ENCODE results near the gene MASP1. TPM values are rescaled to one million over a fixed set of nuclear protein-coding genes. Genes with fewer than 3 reads are reported as not detected.

MASP1 gene
- total and polyA plus RNA-seq, 12 donors = 0.72 to 19.5 (median 4.9) TPM

DNA sequence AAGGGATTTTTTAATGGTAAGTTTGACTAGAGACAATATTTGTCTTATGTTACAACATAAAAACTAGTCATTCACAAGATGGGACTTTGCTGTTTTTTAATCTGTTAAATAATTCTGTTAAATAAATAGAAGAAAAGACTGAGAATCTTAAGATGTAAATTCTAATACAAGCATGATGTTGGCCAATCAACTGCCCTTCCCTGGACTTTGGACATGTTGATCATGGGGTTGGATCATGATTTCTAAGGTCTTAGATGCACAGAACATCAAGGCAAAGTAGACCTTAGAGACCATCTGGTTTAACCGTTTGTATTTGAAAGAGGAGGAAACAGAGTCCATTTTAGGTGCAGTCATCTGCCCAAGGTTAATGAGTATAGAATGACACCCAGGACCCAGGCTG, 10.9 kb downstream of the MASP1 start:
- WGBS, 4 donors = 47 to 77% (median 72%) methylated on average over 1 of the region's 1 CpG
- no peaks in the 10 kb centered on the region for H3K4me1 ChIP-seq (replicated peaks in 1 of 2)
- no peak overlapping the region for H3K27ac ChIP-seq
- H3K9me3 ChIP-seq (replicated peaks in 1 of 3) = no peaks in the 10 kb centered on the region
- no peak overlapping the region for H3K4me3 ChIP-seq
- DNase-seq = no peak
- intact Hi-C loops (cut with DNase I) = no loop called here
- TF ChIP-seq, protein P1, sequence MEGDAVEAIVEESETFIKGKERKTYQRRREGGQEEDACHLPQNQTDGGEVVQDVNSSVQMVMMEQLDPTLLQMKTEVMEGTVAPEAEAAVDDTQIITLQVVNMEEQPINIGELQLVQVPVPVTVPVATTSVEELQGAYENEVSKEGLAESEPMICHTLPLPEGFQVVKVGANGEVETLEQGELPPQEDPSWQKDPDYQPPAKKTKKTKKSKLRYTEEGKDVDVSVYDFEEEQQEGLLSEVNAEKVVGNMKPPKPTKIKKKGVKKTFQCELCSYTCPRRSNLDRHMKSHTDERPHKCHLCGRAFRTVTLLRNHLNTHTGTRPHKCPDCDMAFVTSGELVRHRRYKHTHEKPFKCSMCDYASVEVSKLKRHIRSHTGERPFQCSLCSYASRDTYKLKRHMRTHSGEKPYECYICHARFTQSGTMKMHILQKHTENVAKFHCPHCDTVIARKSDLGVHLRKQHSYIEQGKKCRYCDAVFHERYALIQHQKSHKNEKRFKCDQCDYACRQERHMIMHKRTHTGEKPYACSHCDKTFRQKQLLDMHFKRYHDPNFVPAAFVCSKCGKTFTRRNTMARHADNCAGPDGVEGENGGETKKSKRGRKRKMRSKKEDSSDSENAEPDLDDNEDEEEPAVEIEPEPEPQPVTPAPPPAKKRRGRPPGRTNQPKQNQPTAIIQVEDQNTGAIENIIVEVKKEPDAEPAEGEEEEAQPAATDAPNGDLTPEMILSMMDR (IDR thresholded peaks at IDR 0.05) = no peak
- TF ChIP-seq POLR2A (IDR thresholded peaks at IDR 0.05) = no peak
- no peaks in the 10 kb centered on the region for H3K27me3 ChIP-seq
- no peaks in the 10 kb centered on the region for H3K36me3 ChIP-seq (replicated peaks in 1 of 2)

- no peak for DNase-seq
- H3K9me3 ChIP-seq (replicated peaks in 1 of 3) = no peaks in the 10 kb centered on the region
- H3K4me1 ChIP-seq (replicated peaks in 1 of 2) = no peaks in the 10 kb centered on the region
- intact Hi-C loops (cut with DNase I) = no loop called here
- no peaks in the 10 kb centered on the region for H3K36me3 ChIP-seq (replicated peaks in 1 of 2)
- no peaks in the 10 kb centered on the region for H3K27me3 ChIP-seq
- 56 to 75% (median 60%) methylated on average over 1 of the region's 1 CpG; no CpG with 5 or more reads in 1 of the 4 donors for WGBS, 4 donors
- no peak overlapping the region for H3K4me3 ChIP-seq
- H3K27ac ChIP-seq = no peak overlapping the region
- TF ChIP-seq, protein P1 (IDR thresholded peaks at IDR 0.05) = no peak
- no peak for TF ChIP-seq POLR2A (IDR thresholded peaks at IDR 0.05)
These were observed 14.4 kb downstream of the MASP1 start for GRCh38 chr3:187277129-187277462.

- no peak for TF ChIP-seq POLR2A (IDR thresholded peaks at IDR 0.05)
- TF ChIP-seq, protein P1 (IDR thresholded peaks at IDR 0.05) = no peak
- no peak for DNase-seq
- no peak overlapping the region for H3K4me3 ChIP-seq
- intact Hi-C loops (cut with DNase I) = no loop called here
- no peaks in the 10 kb centered on the region for H3K36me3 ChIP-seq (replicated peaks in 1 of 2)
- WGBS, 4 donors = 62 to 70% (median 65%) methylated on average over 7 of the region's 7 CpGs
- no peak overlapping the region for H3K27ac ChIP-seq
- no peaks in the 10 kb centered on the region for H3K9me3 ChIP-seq (replicated peaks in 1 of 3)
- H3K4me1 ChIP-seq (replicated peaks in 1 of 2) = no peaks in the 10 kb centered on the region
- H3K27me3 ChIP-seq = no peaks in the 10 kb centered on the region
These were observed 15.0 kb downstream of the MASP1 start for GRCh38 chr3:187276397-187277128.

DNA sequence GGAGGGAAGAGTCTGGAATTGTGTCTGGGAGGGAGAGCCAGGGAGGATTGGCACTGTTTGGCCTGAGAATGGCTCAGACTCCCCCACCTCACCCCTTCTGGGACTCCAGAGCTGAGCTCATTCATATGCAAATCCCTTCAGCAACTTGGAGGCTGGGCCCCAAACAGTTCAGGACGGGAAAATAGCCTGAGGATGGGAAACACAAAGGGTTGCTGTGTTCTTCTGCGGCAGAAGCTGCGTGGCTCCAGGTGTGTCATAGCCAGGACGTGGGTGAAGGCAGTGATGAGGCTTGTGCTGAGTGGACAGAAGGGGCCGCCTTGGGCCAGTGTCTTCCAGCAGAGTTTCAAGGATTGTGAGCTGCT, 16.6 kb downstream of the MASP1 start:
- Histone ChIP-seq H3K4me3 (no peak overlapping the region), H3K9me3 (replicated peaks in 1 of 3) (no peaks in the 10 kb centered on the region), H3K27me3 (no peaks in the 10 kb centered on the region), H3K4me1 (replicated peaks in 1 of 2) (no peaks in the 10 kb centered on the region), H3K36me3 (replicated peaks in 1 of 2) (no peaks in the 10 kb centered on the region), H3K27ac (no peak overlapping the region)
- 58 to 78% (median 65%) methylated on average over 4 to 5 of the region's 5 CpGs for WGBS, 4 donors
- no peak for DNase-seq
- intact Hi-C loops (cut with DNase I) = no loop called here
- TF ChIP-seq POLR2A (IDR thresholded peaks at IDR 0.05) = no peak
- TF ChIP-seq, protein P1 (IDR thresholded peaks at IDR 0.05) = no peak
